Neural cell (in vitro differentiated cells): Measurements from ENCODE around the gene CCDC175. TPM values are rescaled to one million over a fixed set of nuclear protein-coding genes. Genes with fewer than 3 reads are reported as not detected.

Experiments used
- H2AFZ ChIP-seq: fragments of 200-600, 300-800 bp; sonication (generic), shearing (Covaris generic); 2 replicates; pipeline ENCODE4 v1.6.0; 2014; ENCODE audit warnings: low read depth, mild to moderate bottlenecking, antibody characterized with exemption, low read length, moderate library complexity
- H3F3A ChIP-seq: fragments of 200-600 bp; shearing (Covaris generic); 2 replicates; pipeline ENCODE4 v1.6.1; 2016; ENCODE audit warnings: mild to moderate bottlenecking, moderate library complexity, mixed read lengths, antibody characterized with exemption, low read length; ENCODE audit not compliant: insufficient read depth, poor library complexity, severe bottlenecking
- H3K27ac ChIP-seq: fragments of 200-600, 300-800 bp; sonication (generic), shearing (Covaris generic); 2 replicates; pipeline ENCODE4 v1.5.1; 2014; ENCODE audit warnings: mild to moderate bottlenecking, low read length, moderate library complexity
- H3K27me3 ChIP-seq: fragments of 300-800, 200-600 bp; sonication (generic), shearing (Covaris generic); 2 replicates; pipeline ENCODE4 v1.6.0; 2014; ENCODE audit warnings: mild to moderate bottlenecking, low read depth, low read length, moderate library complexity; ENCODE audit not compliant: insufficient read depth
- H3K36me3 ChIP-seq: fragments of 300-800, 200-600 bp; sonication (generic), shearing (Covaris generic); 2 replicates; pipeline ENCODE4 v1.5.1; 2014; ENCODE audit warnings: mild to moderate bottlenecking, antibody characterized with exemption, low read length, moderate library complexity; ENCODE audit not compliant: insufficient read depth
- H3K4me2 ChIP-seq: fragments of 300-800, 200-600 bp; sonication (generic), shearing (Covaris generic); 2 replicates; pipeline ENCODE4 v1.6.0; 2014; ENCODE audit warnings: mild to moderate bottlenecking, low read length
- H3K4me3 ChIP-seq: fragments of 300-800, 200-600 bp; sonication (generic), shearing (Covaris generic); 2 replicates; pipeline ENCODE4 v1.5.1; 2014; ENCODE audit warnings: mild to moderate bottlenecking, low read length, moderate library complexity
- H3K79me2 ChIP-seq: fragments of 200-600 bp; shearing (Covaris generic); replicated peaks from 2 replicates; pipeline ENCODE4 v1.6.0; 2014; ENCODE audit warnings: mild to moderate bottlenecking, low read length, moderate library complexity; ENCODE audit not compliant: insufficient read depth
- H3K9ac ChIP-seq: fragments of 300-800, 200-600 bp; sonication (generic), shearing (Covaris generic); 2 replicates; pipeline ENCODE4 v1.6.1; 2016; ENCODE audit warnings: mild to moderate bottlenecking, low read length, mixed read lengths
- H3K9me2 ChIP-seq: fragments of 200-600 bp; shearing (Covaris generic); 2 replicates; pipeline ENCODE4 v1.6.1; 2016; ENCODE audit warnings: mild to moderate bottlenecking, low read length, mixed read lengths; ENCODE audit not compliant: insufficient read depth
- H3K9me3 ChIP-seq: fragments of 200-600, 300-800 bp; sonication (generic), shearing (Covaris generic); 2 replicates; pipeline ENCODE4 v1.6.1; 2016; ENCODE audit warnings: mild to moderate bottlenecking, mixed run types, low read length, moderate library complexity, mixed read lengths
- H4K20me1 ChIP-seq: fragments of 200-600 bp; shearing (Covaris generic); 2 replicates; pipeline ENCODE4 v1.6.1; 2016; ENCODE audit warnings: mild to moderate bottlenecking, mixed run types; ENCODE audit not compliant: insufficient read depth
- CTCF ChIP-seq: fragments of 450-650 bp; IDR thresholded peaks from 2 replicates; pipeline ENCODE4 v1.5.1; 2014; ENCODE audit warnings: antibody characterized with exemption, mild to moderate bottlenecking, moderate library complexity; ENCODE audit not compliant: poor library complexity, severe bottlenecking
- EP300 ChIP-seq: fragments of 450-650 bp; conservative IDR thresholded peaks from 2 replicates; pipeline ENCODE4 v1.6.1; 2014; ENCODE audit warnings: antibody characterized with exemption, mild to moderate bottlenecking, moderate library complexity; ENCODE audit not compliant: poor library complexity, severe bottlenecking
- EZH2 ChIP-seq: fragments of 200-600, 300-800 bp; shearing (Covaris generic), sonication (generic); IDR thresholded peaks from 2 replicates; pipeline ENCODE4 v1.6.1; 2014; ENCODE audit warnings: antibody characterized with exemption, low read length, borderline replicate concordance, mild to moderate bottlenecking; ENCODE audit not compliant: insufficient read depth, poor library complexity, severe bottlenecking
- MXI1 ChIP-seq: fragments of 450-650 bp; conservative IDR thresholded peaks from 2 replicates; pipeline ENCODE4 v1.6.1; 2014; ENCODE audit warnings: antibody characterized with exemption, mild to moderate bottlenecking; ENCODE audit not compliant: poor library complexity, severe bottlenecking
- POLR2AphosphoS5 ChIP-seq: IDR thresholded peaks from 2 replicates; pipeline ENCODE4 v1.6.1; 2012
- RAD21 ChIP-seq: fragments of 450-650 bp; conservative IDR thresholded peaks from 2 replicates; pipeline ENCODE4 v1.6.1; 2014; ENCODE audit warnings: antibody characterized with exemption, mild to moderate bottlenecking, moderate library complexity
- REST ChIP-seq: IDR thresholded peaks from 2 replicates; pipeline ENCODE4 v1.6.1; 2012; ENCODE audit warnings: borderline replicate concordance
- SMC3 ChIP-seq: fragments of 450-650 bp; conservative IDR thresholded peaks from 2 replicates; pipeline ENCODE4 v1.6.1; 2014; ENCODE audit warnings: antibody characterized with exemption, mild to moderate bottlenecking, moderate library complexity; ENCODE audit not compliant: poor library complexity
- TAF1 ChIP-seq: IDR thresholded peaks from 2 replicates; pipeline ENCODE4 v1.6.1; 2012; ENCODE audit warnings: low read depth
- polyA plus RNA-seq: library from polyadenylated mRNA; depleted of rRNA; stranded (reverse); fragments of >200 nt; gene quantifications from 2 replicates; pipeline ENCODE4 v1.2.3, GENCODE V29; 2014

The CCDC175 gene
- polyA plus RNA-seq, 1 donor from 2014 or later, result 0.11 TPM

GRCh38 chr14:59532419-59532818 lies 44.2 kb downstream of the CCDC175 start:
- no peaks in the 10 kb centered on the region for H3K9me3 ChIP-seq
- H3K9me2 ChIP-seq, result no peaks in the 10 kb centered on the region
- H3K27me3 ChIP-seq, result no peaks in the 10 kb centered on the region
- no peak overlapping the region for H3K27ac ChIP-seq
- no peaks in the 10 kb centered on the region for H3K36me3 ChIP-seq
- H3K4me3 ChIP-seq, result no peak overlapping the region
- TF ChIP-seq POLR2AphosphoS5 (no peak), EZH2 (no peak), MXI1 (no peak), SMC3 (no peak), CTCF (no peak), RAD21 (no peak), REST (no peak), EP300 (no peak), TAF1 (no peak)
- H3K9ac ChIP-seq, result no peak overlapping the region
- no peaks in the 10 kb centered on the region for H3K79me2 ChIP-seq
- H3K4me2 ChIP-seq, result no peak overlapping the region
- H2AFZ ChIP-seq, result no peak overlapping the region
- H4K20me1 ChIP-seq, result no peaks in the 10 kb centered on the region
- H3F3A ChIP-seq, result no peaks in the 10 kb centered on the region

- H3K36me3 ChIP-seq, result no peaks in the 10 kb centered on the region
Observed at GRCh38 chr14:59530349-59530748, 46.3 kb downstream of the CCDC175 start.

More at GRCh38 chr14:59530349-59530748, 46.3 kb downstream of the CCDC175 start:
- Histone ChIP-seq H2AFZ (no peak overlapping the region), H4K20me1 (no peaks in the 10 kb centered on the region), H3K27ac (no peak overlapping the region), H3K79me2 (no peaks in the 10 kb centered on the region), H3K27me3 (no peaks in the 10 kb centered on the region), H3K9me2 (no peaks in the 10 kb centered on the region), H3K9ac (no peak overlapping the region), H3K4me3 (no peak overlapping the region), H3F3A (no peaks in the 10 kb centered on the region), H3K4me2 (no peak overlapping the region), H3K9me3 (no peaks in the 10 kb centered on the region)
- TF ChIP-seq EP300 (no peak), POLR2AphosphoS5 (no peak), REST (no peak), RAD21 (no peak), MXI1 (no peak), EZH2 (no peak), SMC3 (no peak), TAF1 (no peak), CTCF (no peak)
